Testis (tissue), 3 donors: Measurements from ENCODE around the gene WFDC13. TPM values are rescaled to one million over a fixed set of nuclear protein-coding genes. Genes with fewer than 3 reads are reported as not detected.
"Not testable (repeated sequence)": the region's sequence is repeated elsewhere in the genome, so short reads cannot be mapped to it uniquely, and the experiment has no call there.

Source experiments
- DNase-seq: peaks from one replicate; pipeline ENCODE4 v3.0.0-alpha.2; 2019
- H3K27ac ChIP-seq, 2 donors: fragments of 200-600 bp; sonication (generic); one replicate each; pipeline ENCODE4 v1.5.1; 2019
- H3K27me3 ChIP-seq: fragments of 200-600 bp; sonication (generic); one replicate; pipeline ENCODE4 v1.5.1; 2019
- H3K36me3 ChIP-seq: fragments of 200-600 bp; sonication (generic); one replicate; pipeline ENCODE4 v1.5.1; 2017; ENCODE audit warnings: low read depth; ENCODE audit errors: missing control alignments
- H3K4me1 ChIP-seq: fragments of 200-600 bp; sonication (generic); one replicate; pipeline ENCODE4 v1.5.1; 2019
- H3K4me3 ChIP-seq, 2 donors: fragments of 200-600 bp; sonication (generic); one replicate each; pipeline ENCODE4 v1.5.1; 2017 to 2019
- H3K9me3 ChIP-seq: fragments of 200-600 bp; sonication (generic); one replicate; pipeline ENCODE4 v1.5.1; 2017
- POLR2A ChIP-seq: fragments of 450-650 bp; IDR thresholded peaks from one replicate; pipeline ENCODE4 v1.6.1; 2017; ENCODE audit warnings: antibody characterized with exemption, mild to moderate bottlenecking, moderate library complexity
- WGBS, 2 donors: methylation state at CpG; one replicate each; pipeline ENCODE4 v1.1.5; 2018; 5-methylcytosine and 5-hydroxymethylcytosine counted together
- intact Hi-C: fragments of 100-400 bp; cut with DNase I; formaldehyde crosslinking; loops from one replicate; pipeline ENCODE4 v1.15.1; 2023; ENCODE audit warnings: low total_unique reads
- polyA plus RNA-seq: library from polyadenylated mRNA; stranded (reverse); fragments of 350-450 nt; fragmentation: Illumina TruSeq; extraction: RNeasy Lipid Tissue Mini Kit (QIAGEN cat#74804); gene quantifications from one replicate; pipeline ENCODE4 v1.2.3, GENCODE V29; 2014; ENCODE audit warnings: low read depth, low replicate concordance; ENCODE audit not compliant: insufficient read depth
- total RNA-seq, 2 donors: library from RNA; depleted of rRNA; stranded (reverse); fragments of >200 nt; gene quantifications; one replicate each; pipeline ENCODE4 v1.2.3, GENCODE V29; 2016
- TF ChIP-seq, protein P1 (sequence below), 3 experiments: fragments of 450-650 bp in 2 of 3; fragments of 200-600 bp in 1 of 3; sonication (generic) in 1 of 3; IDR thresholded peaks; one replicate each; pipeline ENCODE4 v1.5.1; 2016 to 2019; ENCODE audit warnings: antibody characterized with exemption in 3 of 3, mild to moderate bottlenecking in 2 of 3, moderate library complexity in 1 of 3

Gene WFDC13
- total and polyA plus RNA-seq, 3 donors from 2014 or later: not detected

- 73 to 75% methylated on average over 3 of the region's 3 CpGs for WGBS, 2 donors
- Histone ChIP-seq H3K27me3 (no peaks in the 10 kb centered on the region), H3K9me3 (no peaks in the 10 kb centered on the region), H3K4me3 (no peak overlapping the region), H3K27ac (no peak overlapping the region), H3K4me1 (no peaks in the 10 kb centered on the region), H3K36me3 (no peaks in the 10 kb centered on the region)
- peak; percentile 20 for DNase-seq
- intact Hi-C loops: no loop called here
- no peak for TF ChIP-seq POLR2A
- TF ChIP-seq, protein P1, sequence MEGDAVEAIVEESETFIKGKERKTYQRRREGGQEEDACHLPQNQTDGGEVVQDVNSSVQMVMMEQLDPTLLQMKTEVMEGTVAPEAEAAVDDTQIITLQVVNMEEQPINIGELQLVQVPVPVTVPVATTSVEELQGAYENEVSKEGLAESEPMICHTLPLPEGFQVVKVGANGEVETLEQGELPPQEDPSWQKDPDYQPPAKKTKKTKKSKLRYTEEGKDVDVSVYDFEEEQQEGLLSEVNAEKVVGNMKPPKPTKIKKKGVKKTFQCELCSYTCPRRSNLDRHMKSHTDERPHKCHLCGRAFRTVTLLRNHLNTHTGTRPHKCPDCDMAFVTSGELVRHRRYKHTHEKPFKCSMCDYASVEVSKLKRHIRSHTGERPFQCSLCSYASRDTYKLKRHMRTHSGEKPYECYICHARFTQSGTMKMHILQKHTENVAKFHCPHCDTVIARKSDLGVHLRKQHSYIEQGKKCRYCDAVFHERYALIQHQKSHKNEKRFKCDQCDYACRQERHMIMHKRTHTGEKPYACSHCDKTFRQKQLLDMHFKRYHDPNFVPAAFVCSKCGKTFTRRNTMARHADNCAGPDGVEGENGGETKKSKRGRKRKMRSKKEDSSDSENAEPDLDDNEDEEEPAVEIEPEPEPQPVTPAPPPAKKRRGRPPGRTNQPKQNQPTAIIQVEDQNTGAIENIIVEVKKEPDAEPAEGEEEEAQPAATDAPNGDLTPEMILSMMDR (IDR thresholded peaks at IDR 0.05): no peak
Measured at GRCh38 chr20:45685896-45686295, 15.9 kb upstream of the WFDC13 start.

GRCh38 chr20:45693346-45693745, 8.5 kb upstream of the WFDC13 start:
- H3K4me3 ChIP-seq, H3K4me1 ChIP-seq, H3K36me3 ChIP-seq, H3K27me3 ChIP-seq, H3K9me3 ChIP-seq, DNase-seq, H3K27ac ChIP-seq, intact Hi-C loops: not testable (repeated sequence)
- WGBS, 2 donors: 75 to 92% methylated on average over 4 to 12 of the region's 12 CpGs

DNA sequence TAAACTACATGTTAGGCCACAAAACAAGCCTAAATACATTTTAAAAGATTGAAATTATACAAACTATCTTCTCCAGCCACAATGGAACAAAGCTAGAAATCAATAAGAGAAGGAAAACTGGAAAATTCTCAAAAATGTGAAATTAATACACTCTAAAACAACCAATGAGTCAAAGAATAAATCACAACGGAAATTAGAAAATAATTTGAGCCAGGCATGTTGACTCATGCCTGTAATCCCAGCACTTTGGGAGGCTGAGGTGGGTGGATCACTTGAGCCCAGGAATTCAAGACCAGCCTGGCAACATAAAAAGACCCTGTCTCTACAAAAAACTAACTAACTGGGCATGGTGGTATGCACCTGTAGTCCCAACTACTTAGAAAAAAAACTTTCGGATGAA, 6.3 kb upstream of the WFDC13 start:
- DNase-seq: no peak
- H3K27me3 ChIP-seq: no peaks in the 10 kb centered on the region
- H3K4me3 ChIP-seq: no peak overlapping the region
- no peaks in the 10 kb centered on the region for H3K36me3 ChIP-seq
- no peak overlapping the region for H3K27ac ChIP-seq
- WGBS, 2 donors: 85 to 98% methylated on average over 2 of the region's 2 CpGs
- no peaks in the 10 kb centered on the region for H3K4me1 ChIP-seq
- intact Hi-C loops: no loop called here
- H3K9me3 ChIP-seq: no peaks in the 10 kb centered on the region
- TF ChIP-seq, protein P1 (IDR thresholded peaks at IDR 0.05): no peak
- TF ChIP-seq POLR2A: no peak

DNA sequence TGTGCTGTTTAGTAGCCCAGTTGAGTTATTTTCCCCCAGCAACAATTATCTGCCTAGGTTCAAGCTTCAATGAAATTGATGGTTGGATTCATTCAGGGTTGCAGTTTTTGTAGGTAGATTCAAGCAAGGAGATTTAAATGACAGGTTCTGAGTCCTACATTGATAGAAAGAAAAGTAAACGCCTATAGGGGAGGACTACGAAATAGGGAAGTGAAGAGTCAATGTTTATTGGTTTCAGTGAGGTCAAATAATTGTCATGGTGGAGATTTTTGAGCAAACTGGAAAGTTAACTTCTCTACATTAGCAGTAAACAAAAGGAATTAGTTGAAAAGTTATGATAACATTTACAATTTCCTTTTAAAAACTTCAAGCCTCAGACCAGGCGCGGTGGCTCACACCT, 734 bp upstream of the WFDC13 start:
- H3K9me3 ChIP-seq: no peaks in the 10 kb centered on the region
- no peak overlapping the region for H3K27ac ChIP-seq
- H3K4me1 ChIP-seq: no peaks in the 10 kb centered on the region
- intact Hi-C loops: no loop called here
- no peak for DNase-seq
- no peaks in the 10 kb centered on the region for H3K36me3 ChIP-seq
- TF ChIP-seq POLR2A: no peak
- TF ChIP-seq, protein P1 (IDR thresholded peaks at IDR 0.05): no peak
- H3K27me3 ChIP-seq: no peaks in the 10 kb centered on the region
- H3K4me3 ChIP-seq: no peak overlapping the region
- 81 to 88% methylated on average over 4 of the region's 4 CpGs for WGBS, 2 donors

- no peaks in the 10 kb centered on the region for H3K9me3 ChIP-seq
- H3K4me1 ChIP-seq: no peaks in the 10 kb centered on the region
- H3K4me3 ChIP-seq: no peak within 1 kb of the TSS
- no peak for DNase-seq
- H3K36me3 ChIP-seq: no peaks in the 10 kb centered on the region
- no peak within 1 kb of the TSS for H3K27ac ChIP-seq
- TF ChIP-seq, protein P1 (IDR thresholded peaks at IDR 0.05): no peak
- no peak for TF ChIP-seq POLR2A
- 56 to 62% methylated on average over 1 of the region's 1 CpG for WGBS, 2 donors
- H3K27me3 ChIP-seq: no peaks in the 10 kb centered on the region
- intact Hi-C loops: no loop called here
Measured at GRCh38 chr20:45704969-45705637, 3.3 kb downstream of the WFDC13 start, which contains the start of gene WFDC10B. Gene WFDC10B (minus strand): TSS chr20:45705019. CDS start chr20:45685992, 19,027 bp downstream.

- H3K4me1 ChIP-seq, H3K27me3 ChIP-seq, DNase-seq, H3K9me3 ChIP-seq, H3K36me3 ChIP-seq, intact Hi-C loops, H3K27ac ChIP-seq, H3K4me3 ChIP-seq: not testable (repeated sequence)
Measured at GRCh38 chr20:45716141-45716688, 14.4 kb downstream of the WFDC13 start.
